K562 treated with DMSO at 1 percent for 48 hours (cell line): ENCODE data around the gene BLCAP. TPM values are rescaled to one million over a fixed set of nuclear protein-coding genes. Genes with fewer than 3 reads are reported as not detected.

Source experiments
- total RNA-seq: library from RNA; unstranded; fragments of 300-600 nt; gene quantifications from 2 replicates; pipeline ENCODE4 v1.2.3, GENCODE V29; 2022; ENCODE audit warnings: low replicate concordance; ENCODE audit errors: extremely low read depth

The BLCAP gene, protein sequence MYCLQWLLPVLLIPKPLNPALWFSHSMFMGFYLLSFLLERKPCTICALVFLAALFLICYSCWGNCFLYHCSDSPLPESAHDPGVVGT
- total RNA-seq: not detected in 2 replicates

GRCh38 chr20:37527638-37528445 is at the start of gene BLCAP:
Gene BLCAP (minus strand): TSS chr20:37527876. CDS start chr20:37519174, 8,702 bp downstream.

DNA sequence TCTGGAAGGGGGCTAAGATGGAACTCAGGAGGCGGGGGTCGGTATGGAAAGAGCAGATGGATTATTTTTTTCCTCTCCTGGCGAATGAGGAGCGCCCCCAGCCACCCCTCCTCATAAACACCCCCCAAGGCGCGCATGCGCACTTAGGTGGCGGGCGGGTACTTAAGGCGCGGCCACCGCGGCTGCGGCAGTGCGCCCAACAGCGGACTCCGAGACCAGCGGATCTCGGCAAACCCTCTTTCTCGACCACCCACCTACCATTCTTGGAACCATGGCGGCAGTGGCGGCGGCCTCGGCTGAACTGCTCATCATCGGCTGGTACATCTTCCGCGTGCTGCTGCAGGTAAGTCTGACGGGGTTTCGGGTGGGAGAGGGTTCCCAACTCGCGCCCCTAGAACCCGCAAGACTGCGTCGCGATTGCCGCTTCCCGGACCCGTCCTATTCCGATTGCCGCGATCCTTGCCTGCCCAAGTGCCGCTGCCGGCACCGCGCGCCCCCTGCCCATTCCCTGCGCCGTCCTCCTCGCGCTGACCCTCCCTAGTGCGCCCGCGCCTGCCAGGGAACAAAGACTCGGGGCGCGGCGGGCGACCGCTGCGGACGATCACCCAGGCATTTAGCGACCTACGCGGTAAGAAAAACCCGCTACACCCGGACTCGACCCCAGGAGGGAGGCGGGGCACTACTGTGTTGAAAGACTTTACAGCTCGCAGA is 6.5 kb downstream of the BLCAP start, which contains the start of gene NNAT:
Gene NNAT (plus strand): TSS at position 190 of the 711 bp plus-strand sequence. CDS start 82 bp downstream, at position 272.

Other genes starting within 250 kb of the BLCAP start
- gene MANBAL, start 238.2 kb downstream of the BLCAP start, total RNA-seq: not detected in 2 replicates
- not detected in 2 replicates for gene SRC, start 181.7 kb downstream of the BLCAP start, total RNA-seq
- not detected in 2 replicates for gene NNAT, start 6.6 kb downstream of the BLCAP start, total RNA-seq
- gene CTNNBL1, start 166.2 kb upstream of the BLCAP start, total RNA-seq: not detected in 2 replicates